H1 (cell line): Measurements from ENCODE around the gene HTR3D.

Source experiments
- BCL11A ChIP-seq, 2 experiments: IDR thresholded peaks; one replicate each; pipeline ENCODE4 v1.6.1; 2011; ENCODE audit warnings: low read depth in 2 of 2, low read length in 2 of 2, mild to moderate bottlenecking in 2 of 2
- CTCF ChIP-seq, 3 experiments: IDR thresholded peaks; 1 replicate in 2 of 3; 2 replicates in 1 of 3; pipeline versions ENCODE4 v1.5.1 to v1.6.1; 2011; ENCODE audit warnings: low read length in 3 of 3, mild to moderate bottlenecking in 3 of 3, inconsistent platforms in 2 of 3, low read depth in 1 of 3, moderate library complexity in 1 of 3; ENCODE audit not compliant: insufficient read depth in 1 of 3; ENCODE audit errors: control extremely low read depth in 1 of 3
- EZH2 ChIP-seq: fragments of 200-600 bp; sonication (generic); IDR thresholded peaks from 2 replicates; pipeline ENCODE4 v1.7.1; 2012; ENCODE audit warnings: low read depth, mild to moderate bottlenecking, moderate library complexity, low read length, inconsistent platforms; ENCODE audit not compliant: severe bottlenecking
- GTF2F1 ChIP-seq: IDR thresholded peaks from 2 replicates; pipeline ENCODE4 v1.6.1; 2012; ENCODE audit warnings: low read depth, low read length, improper control_type of control experiment, borderline replicate concordance
- RXRA ChIP-seq: IDR thresholded peaks from 2 replicates; pipeline ENCODE4 v1.6.1; 2011; ENCODE audit warnings: low read depth, mild to moderate bottlenecking, low read length, moderate library complexity; ENCODE audit not compliant: insufficient read depth
- ZNF274 ChIP-seq: IDR thresholded peaks from 2 replicates; pipeline ENCODE4 v1.7.0; 2012; ENCODE audit warnings: low read length, borderline replicate concordance; ENCODE audit errors: extremely low read depth
- TF ChIP-seq, protein P1 (sequence below): IDR thresholded peaks from 2 replicates; pipeline ENCODE4 v1.6.1; 2011; ENCODE audit warnings: low read length, improper control_type of control experiment
- TF ChIP-seq, protein P2 (sequence below): fragments of 300-600 bp; sonication (generic); IDR thresholded peaks from 2 replicates; pipeline ENCODE4 v1.7.1; 2012; ENCODE audit warnings: low read length, moderate library complexity, mild to moderate bottlenecking, inconsistent platforms; ENCODE audit not compliant: insufficient replicate concordance

DNA sequence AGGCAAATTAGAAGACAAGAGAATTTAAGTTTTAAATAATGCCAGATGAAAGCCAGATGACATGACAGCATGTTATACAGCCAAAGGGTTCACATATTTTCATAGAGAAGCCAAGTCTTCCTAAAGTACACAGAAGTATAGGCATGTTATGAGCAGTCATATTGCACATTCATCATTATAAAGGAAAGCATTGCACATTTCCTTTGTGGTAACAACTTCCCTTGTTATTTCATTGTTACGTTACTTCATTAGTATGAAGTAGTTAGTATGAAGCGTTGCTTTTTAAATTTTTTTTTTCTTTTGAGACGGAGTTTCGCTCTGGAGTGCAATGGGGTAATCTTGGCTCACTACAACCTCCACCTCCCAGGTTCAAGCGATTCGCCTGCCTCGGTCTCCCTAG is 9.2 kb upstream of the HTR3D start:
- no peak for TF ChIP-seq RXRA
- TF ChIP-seq, protein P1, sequence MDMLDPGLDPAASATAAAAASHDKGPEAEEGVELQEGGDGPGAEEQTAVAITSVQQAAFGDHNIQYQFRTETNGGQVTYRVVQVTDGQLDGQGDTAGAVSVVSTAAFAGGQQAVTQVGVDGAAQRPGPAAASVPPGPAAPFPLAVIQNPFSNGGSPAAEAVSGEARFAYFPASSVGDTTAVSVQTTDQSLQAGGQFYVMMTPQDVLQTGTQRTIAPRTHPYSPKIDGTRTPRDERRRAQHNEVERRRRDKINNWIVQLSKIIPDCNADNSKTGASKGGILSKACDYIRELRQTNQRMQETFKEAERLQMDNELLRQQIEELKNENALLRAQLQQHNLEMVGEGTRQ = no peak
- no peak for TF ChIP-seq ZNF274
- TF ChIP-seq BCL11A (IDR thresholded peaks at IDR 0.05; ENCODE audit: low read depth in 2 of 2, low read length in 2 of 2) = no peak
- TF ChIP-seq CTCF (IDR thresholded peaks at IDR 0.05; ENCODE audit: control extremely low read depth in 1 of 3, insufficient read depth in 1 of 3, low read depth in 1 of 3, low read length in 3 of 3) = no peak
- TF ChIP-seq, protein P2, sequence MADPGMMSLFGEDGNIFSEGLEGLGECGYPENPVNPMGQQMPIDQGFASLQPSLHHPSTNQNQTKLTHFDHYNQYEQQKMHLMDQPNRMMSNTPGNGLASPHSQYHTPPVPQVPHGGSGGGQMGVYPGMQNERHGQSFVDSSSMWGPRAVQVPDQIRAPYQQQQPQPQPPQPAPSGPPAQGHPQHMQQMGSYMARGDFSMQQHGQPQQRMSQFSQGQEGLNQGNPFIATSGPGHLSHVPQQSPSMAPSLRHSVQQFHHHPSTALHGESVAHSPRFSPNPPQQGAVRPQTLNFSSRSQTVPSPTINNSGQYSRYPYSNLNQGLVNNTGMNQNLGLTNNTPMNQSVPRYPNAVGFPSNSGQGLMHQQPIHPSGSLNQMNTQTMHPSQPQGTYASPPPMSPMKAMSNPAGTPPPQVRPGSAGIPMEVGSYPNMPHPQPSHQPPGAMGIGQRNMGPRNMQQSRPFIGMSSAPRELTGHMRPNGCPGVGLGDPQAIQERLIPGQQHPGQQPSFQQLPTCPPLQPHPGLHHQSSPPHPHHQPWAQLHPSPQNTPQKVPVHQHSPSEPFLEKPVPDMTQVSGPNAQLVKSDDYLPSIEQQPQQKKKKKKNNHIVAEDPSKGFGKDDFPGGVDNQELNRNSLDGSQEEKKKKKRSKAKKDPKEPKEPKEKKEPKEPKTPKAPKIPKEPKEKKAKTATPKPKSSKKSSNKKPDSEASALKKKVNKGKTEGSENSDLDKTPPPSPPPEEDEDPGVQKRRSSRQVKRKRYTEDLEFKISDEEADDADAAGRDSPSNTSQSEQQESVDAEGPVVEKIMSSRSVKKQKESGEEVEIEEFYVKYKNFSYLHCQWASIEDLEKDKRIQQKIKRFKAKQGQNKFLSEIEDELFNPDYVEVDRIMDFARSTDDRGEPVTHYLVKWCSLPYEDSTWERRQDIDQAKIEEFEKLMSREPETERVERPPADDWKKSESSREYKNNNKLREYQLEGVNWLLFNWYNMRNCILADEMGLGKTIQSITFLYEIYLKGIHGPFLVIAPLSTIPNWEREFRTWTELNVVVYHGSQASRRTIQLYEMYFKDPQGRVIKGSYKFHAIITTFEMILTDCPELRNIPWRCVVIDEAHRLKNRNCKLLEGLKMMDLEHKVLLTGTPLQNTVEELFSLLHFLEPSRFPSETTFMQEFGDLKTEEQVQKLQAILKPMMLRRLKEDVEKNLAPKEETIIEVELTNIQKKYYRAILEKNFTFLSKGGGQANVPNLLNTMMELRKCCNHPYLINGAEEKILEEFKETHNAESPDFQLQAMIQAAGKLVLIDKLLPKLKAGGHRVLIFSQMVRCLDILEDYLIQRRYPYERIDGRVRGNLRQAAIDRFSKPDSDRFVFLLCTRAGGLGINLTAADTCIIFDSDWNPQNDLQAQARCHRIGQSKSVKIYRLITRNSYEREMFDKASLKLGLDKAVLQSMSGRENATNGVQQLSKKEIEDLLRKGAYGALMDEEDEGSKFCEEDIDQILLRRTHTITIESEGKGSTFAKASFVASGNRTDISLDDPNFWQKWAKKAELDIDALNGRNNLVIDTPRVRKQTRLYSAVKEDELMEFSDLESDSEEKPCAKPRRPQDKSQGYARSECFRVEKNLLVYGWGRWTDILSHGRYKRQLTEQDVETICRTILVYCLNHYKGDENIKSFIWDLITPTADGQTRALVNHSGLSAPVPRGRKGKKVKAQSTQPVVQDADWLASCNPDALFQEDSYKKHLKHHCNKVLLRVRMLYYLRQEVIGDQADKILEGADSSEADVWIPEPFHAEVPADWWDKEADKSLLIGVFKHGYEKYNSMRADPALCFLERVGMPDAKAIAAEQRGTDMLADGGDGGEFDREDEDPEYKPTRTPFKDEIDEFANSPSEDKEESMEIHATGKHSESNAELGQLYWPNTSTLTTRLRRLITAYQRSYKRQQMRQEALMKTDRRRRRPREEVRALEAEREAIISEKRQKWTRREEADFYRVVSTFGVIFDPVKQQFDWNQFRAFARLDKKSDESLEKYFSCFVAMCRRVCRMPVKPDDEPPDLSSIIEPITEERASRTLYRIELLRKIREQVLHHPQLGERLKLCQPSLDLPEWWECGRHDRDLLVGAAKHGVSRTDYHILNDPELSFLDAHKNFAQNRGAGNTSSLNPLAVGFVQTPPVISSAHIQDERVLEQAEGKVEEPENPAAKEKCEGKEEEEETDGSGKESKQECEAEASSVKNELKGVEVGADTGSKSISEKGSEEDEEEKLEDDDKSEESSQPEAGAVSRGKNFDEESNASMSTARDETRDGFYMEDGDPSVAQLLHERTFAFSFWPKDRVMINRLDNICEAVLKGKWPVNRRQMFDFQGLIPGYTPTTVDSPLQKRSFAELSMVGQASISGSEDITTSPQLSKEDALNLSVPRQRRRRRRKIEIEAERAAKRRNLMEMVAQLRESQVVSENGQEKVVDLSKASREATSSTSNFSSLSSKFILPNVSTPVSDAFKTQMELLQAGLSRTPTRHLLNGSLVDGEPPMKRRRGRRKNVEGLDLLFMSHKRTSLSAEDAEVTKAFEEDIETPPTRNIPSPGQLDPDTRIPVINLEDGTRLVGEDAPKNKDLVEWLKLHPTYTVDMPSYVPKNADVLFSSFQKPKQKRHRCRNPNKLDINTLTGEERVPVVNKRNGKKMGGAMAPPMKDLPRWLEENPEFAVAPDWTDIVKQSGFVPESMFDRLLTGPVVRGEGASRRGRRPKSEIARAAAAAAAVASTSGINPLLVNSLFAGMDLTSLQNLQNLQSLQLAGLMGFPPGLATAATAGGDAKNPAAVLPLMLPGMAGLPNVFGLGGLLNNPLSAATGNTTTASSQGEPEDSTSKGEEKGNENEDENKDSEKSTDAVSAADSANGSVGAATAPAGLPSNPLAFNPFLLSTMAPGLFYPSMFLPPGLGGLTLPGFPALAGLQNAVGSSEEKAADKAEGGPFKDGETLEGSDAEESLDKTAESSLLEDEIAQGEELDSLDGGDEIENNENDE = no peak
- no peak for TF ChIP-seq GTF2F1
- TF ChIP-seq EZH2 = no peak
